ENCODE data around the gene PDE6B.
"Not testable (repeated sequence)": the region's sequence is repeated elsewhere in the genome, so short reads cannot be mapped to it uniquely, and the experiment has no call there.

Gene PDE6B

DNA sequence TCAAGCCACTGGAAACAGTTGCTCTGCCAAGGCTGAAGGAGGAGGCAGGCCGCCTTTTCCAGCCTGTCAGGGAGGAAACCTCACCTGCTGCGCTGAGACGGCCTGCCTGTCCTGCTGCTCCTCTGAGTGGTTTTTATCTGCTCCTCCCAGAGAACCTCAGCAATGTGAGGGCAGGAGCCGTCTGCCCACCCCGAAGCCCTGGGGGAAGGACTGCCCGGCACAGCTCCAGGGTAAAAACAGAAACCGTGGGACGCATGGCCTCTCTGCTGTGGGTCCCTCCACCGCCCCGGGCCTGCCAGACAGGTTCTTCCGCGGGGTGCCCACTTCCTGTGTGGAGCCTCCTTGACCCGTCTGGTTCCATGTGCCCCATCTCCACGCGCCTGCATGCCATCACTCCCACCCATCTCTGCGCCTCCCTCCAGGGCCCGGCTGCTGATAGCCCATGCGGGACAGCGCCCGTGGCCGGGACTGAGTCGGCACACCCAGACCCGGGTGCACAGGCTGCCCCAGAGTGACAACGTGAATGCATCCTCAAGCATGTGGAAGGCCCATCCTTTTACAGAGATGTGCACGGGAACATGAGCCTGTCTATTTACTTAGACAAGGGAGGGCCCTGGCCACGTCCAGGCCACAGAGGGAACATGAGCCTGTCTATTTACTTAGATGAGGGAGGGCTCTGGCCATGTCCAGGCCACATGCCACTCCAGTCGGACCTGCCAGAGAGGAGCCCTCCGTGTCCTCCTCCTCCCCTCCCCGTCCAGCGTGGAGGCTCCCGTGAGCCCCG is 67.6 kb downstream of the PDE6B start:
- Histone ChIP-seq H3K27me3 (ENCODE audit: low read length) (no peaks in the 10 kb centered on the region), H3K9ac (ENCODE audit: low read length) (no peak overlapping the region), H3F3A (ENCODE audit: insufficient read depth) (0 out of 2 replicates have a peak, but pooled peaks cover 5% of the 10 kb centered on the region), H3K9me2 (replicated peaks; ENCODE audit: insufficient read depth, low read length) (no peaks in the 10 kb centered on the region), H3K36me3 (ENCODE audit: low read length) (no peaks in the 10 kb centered on the region), H3K9me3 (ENCODE audit: insufficient read depth, low read length) (no peaks in the 10 kb centered on the region), H3K27ac (ENCODE audit: low read depth, low read length) (no peak overlapping the region), H3K4me3 (ENCODE audit: insufficient read depth, low read length, poor library complexity, severe bottlenecking) (no peak overlapping the region), H4K20me1 (ENCODE audit: low read depth, low read length) (no peaks in the 10 kb centered on the region), H3K79me2 (ENCODE audit: insufficient read depth, low read length) (no peaks in the 10 kb centered on the region), H2AFZ (ENCODE audit: low read depth, low read length, severe bottlenecking) (no peak overlapping the region), H3K4me2 (ENCODE audit: low read depth, low read length, poor library complexity, severe bottlenecking) (no peak overlapping the region)
- no peak for TF ChIP-seq EZH2phosphoT487 (conservative IDR thresholded peaks at IDR 0.05; ENCODE audit: low read length)
- TF ChIP-seq, protein P1, sequence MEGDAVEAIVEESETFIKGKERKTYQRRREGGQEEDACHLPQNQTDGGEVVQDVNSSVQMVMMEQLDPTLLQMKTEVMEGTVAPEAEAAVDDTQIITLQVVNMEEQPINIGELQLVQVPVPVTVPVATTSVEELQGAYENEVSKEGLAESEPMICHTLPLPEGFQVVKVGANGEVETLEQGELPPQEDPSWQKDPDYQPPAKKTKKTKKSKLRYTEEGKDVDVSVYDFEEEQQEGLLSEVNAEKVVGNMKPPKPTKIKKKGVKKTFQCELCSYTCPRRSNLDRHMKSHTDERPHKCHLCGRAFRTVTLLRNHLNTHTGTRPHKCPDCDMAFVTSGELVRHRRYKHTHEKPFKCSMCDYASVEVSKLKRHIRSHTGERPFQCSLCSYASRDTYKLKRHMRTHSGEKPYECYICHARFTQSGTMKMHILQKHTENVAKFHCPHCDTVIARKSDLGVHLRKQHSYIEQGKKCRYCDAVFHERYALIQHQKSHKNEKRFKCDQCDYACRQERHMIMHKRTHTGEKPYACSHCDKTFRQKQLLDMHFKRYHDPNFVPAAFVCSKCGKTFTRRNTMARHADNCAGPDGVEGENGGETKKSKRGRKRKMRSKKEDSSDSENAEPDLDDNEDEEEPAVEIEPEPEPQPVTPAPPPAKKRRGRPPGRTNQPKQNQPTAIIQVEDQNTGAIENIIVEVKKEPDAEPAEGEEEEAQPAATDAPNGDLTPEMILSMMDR (IDR thresholded peaks at IDR 0.05; ENCODE audit: insufficient read depth, low read length, poor library complexity, severe bottlenecking): no peak

DNA sequence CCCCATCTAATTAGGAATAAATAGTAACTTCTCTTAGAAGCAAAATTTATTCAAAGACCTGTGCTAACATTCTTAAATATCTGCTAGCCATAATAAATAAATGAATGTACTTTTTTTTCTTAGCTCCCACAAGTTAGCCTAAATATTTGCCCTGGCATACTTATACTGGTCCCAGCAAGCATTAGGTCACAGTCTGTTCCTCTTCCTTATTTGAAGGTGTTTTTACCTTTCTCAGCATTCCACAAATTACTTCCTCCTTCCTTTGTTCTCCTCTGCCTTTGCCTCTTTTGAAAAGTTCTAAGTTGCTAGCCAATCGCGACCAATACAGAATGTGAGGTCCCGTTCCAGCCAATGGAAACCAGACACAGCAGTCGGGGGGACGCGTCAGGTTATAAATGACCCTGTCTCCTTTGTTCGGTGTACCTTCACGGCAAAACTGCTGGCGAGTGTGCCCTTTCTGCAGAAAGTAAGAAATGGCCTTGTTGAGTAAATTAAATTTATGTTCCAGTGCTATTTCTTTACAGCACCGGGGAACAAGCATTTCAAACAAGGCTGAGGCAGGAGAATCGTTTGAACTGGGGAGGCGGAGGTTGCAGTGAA is 69.1 kb downstream of the PDE6B start:
- not testable (repeated sequence) for H2AFZ ChIP-seq (ENCODE audit: low read depth, low read length, severe bottlenecking); H3K4me2 ChIP-seq (ENCODE audit: low read depth, low read length, poor library complexity, severe bottlenecking); H3K9ac ChIP-seq (ENCODE audit: low read length); H4K20me1 ChIP-seq (ENCODE audit: low read depth, low read length); H3K36me3 ChIP-seq (ENCODE audit: low read length); H3K27me3 ChIP-seq (ENCODE audit: low read length); H3K9me2 ChIP-seq (replicated peaks; ENCODE audit: insufficient read depth, low read length); H3K4me3 ChIP-seq (ENCODE audit: insufficient read depth, low read length, poor library complexity, severe bottlenecking); H3K9me3 ChIP-seq (ENCODE audit: insufficient read depth, low read length); H3K79me2 ChIP-seq (ENCODE audit: insufficient read depth, low read length); H3K27ac ChIP-seq (ENCODE audit: low read depth, low read length)
- peaks cover 14% of the 10 kb centered on the region for H3F3A ChIP-seq (ENCODE audit: insufficient read depth)

DNA sequence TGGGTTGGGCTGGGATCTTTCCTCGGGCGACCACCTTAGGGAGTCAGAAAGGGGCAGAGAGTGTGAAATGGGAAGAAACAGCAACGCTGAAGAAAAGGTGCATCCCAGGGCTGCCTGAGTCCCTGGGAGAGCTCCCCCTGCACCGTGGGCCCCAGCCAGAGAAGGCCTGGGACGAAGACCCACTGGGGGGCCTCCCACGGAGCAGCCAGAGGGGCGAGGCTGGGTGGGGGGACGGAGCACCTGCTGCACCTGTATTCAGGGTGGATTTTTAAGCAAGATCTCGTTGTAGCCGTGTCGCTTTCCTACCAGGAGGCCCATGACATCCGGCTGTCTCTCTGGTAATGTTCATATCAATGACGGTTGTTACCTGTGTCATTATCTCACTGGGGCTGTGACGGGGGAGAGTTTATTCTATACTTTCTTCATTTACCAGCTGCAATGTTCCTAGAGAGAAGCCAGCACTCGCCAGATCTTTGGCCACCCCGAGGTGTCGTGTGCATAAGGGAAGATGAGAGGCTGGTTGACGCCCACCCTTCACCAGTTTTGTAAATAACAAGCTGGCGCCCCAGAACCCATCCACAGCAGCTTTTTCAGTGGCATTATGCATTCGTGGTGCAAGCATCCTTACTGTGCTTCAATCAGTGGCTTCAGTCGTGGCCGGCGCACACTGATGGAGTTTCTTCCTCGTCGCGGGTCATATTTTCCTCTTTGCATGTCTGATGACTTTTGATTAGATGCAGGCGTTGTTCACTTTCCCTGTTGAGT is 74.6 kb downstream of the PDE6B start:
- no peaks in the 10 kb centered on the region for H3K9me3 ChIP-seq (ENCODE audit: insufficient read depth, low read length)
- no peaks in the 10 kb centered on the region for H3K36me3 ChIP-seq (ENCODE audit: low read length)
- peak overlapping the region; percentile 80 for H3K27ac ChIP-seq (ENCODE audit: low read depth, low read length)
- no peaks in the 10 kb centered on the region for H4K20me1 ChIP-seq (ENCODE audit: low read depth, low read length)
- peak overlapping the region; percentile 12 for H3K4me3 ChIP-seq (ENCODE audit: insufficient read depth, low read length, poor library complexity, severe bottlenecking)
- no peak for TF ChIP-seq EZH2phosphoT487 (conservative IDR thresholded peaks at IDR 0.05; ENCODE audit: low read length)
- TF ChIP-seq, protein P1 (IDR thresholded peaks at IDR 0.05; ENCODE audit: insufficient read depth, low read length, poor library complexity, severe bottlenecking): no peak
- H3K79me2 ChIP-seq (ENCODE audit: insufficient read depth, low read length): no peaks in the 10 kb centered on the region
- no peaks in the 10 kb centered on the region for H3K9me2 ChIP-seq (replicated peaks; ENCODE audit: insufficient read depth, low read length)
- H3K27me3 ChIP-seq (ENCODE audit: low read length): no peaks in the 10 kb centered on the region
- H3F3A ChIP-seq (ENCODE audit: insufficient read depth): peaks cover 29% of the 10 kb centered on the region
- no peak overlapping the region for H2AFZ ChIP-seq (ENCODE audit: low read depth, low read length, severe bottlenecking)
- H3K9ac ChIP-seq (ENCODE audit: low read length): peak overlapping the region; percentile 33; the same call in 1 of the 2 replicates
- peak overlapping the region; percentile 53 for H3K4me2 ChIP-seq (ENCODE audit: low read depth, low read length, poor library complexity, severe bottlenecking)
